T47D (cell line): ENCODE results near the gene DDX6.

ENCODE experiments used
- DNase-seq, 2 experiments: peaks; one replicate each; pipeline versions ENCODE4 v3.0.0 to v3.0.0-alpha.2; 2011 to 2012; ENCODE audit warnings: low read depth in 1 of 2, low spot score in 1 of 2
- JUND ChIP-seq: IDR thresholded peaks from 2 replicates; pipeline ENCODE4 v1.6.1; 2012; ENCODE audit warnings: low read depth
- in situ Hi-C: cut with HindIII; loops from 2 replicates; pipeline ENCODE4 v1.10.0; 2016; ENCODE audit warnings: low sequenced_read_pairs, low pct_unique_long_range_greater_than_20kb

The DDX6 gene

DNA sequence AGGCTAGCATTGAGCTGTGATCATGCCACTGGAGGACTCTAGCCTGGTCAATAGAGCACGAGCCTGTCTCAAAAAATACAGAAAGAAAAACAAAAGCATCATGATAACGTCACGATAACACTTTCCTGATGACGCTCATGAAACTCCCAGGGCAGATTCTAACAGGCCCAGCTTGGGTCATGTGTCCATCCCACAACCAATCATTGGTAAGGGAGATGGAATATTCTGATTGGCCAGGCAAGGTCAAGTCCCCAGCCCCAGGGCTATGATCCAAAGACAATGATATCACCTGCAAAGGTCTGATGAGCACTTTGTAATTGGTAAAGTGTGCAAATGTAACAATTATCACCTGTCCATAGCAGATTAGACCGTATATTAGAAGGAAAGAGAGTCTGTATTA, 21.5 kb upstream of the DDX6 start:
- DNase-seq, result no peak
- in situ Hi-C loops, result no loop called here

GRCh38 chr11:118807800-118808778, 17.1 kb upstream of the DDX6 start:
- DNase-seq, result no peak
- in situ Hi-C loops, result no loop called here
- TF ChIP-seq JUND, result no peak

More for the DNA sequence above, 21.5 kb upstream of the DDX6 start:
- TF ChIP-seq JUND, result no peak

DNA sequence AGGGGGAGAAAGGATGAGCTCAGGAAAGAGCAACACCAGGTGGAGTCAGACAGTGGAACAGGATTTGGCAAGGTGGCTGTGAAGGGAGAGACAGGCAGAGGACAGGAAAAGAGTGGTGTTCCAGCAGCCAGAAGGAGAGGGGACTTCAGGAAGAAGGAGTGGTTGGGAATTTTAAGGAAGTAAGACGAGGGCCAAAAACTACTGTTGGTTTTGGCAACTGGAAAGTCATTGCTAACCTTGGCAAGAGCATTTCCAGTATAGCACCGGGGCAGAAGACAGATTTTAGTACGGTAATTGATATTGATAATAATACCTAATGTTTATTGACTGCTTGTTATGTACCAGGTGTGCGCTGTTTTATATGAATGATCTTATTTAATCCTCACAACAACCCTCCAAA, 15.4 kb upstream of the DDX6 start:
- peak in 1 of 2 experiments; percentile 21 for DNase-seq
- TF ChIP-seq JUND, result no peak
- in situ Hi-C loops, result no loop called here

- no peak for TF ChIP-seq JUND
- no peak for DNase-seq
- in situ Hi-C loops, result no loop called here
Measured at GRCh38 chr11:118804094-118804493, 13.1 kb upstream of the DDX6 start.

DNA sequence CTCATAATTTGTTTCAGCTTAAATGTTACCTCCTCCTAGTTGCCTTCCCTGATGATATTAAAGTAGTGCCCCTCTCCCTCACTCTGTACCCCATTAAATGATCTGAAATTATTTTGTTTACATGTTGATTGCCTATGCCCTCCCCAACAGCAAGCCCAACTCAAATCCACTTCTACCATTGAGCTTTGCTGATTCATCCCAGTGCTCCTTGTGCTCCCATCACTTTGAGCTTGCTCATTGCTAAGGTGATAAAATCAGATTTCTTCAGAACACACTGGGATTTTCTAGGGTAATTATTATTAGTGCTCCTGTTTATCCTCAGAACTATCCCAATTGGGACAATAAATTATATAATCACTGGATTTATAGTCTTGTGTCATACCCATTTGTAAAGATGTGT, 8.4 kb upstream of the DDX6 start:
- no peak for DNase-seq
- TF ChIP-seq JUND, result no peak
- in situ Hi-C loops, result no loop called here

DNA sequence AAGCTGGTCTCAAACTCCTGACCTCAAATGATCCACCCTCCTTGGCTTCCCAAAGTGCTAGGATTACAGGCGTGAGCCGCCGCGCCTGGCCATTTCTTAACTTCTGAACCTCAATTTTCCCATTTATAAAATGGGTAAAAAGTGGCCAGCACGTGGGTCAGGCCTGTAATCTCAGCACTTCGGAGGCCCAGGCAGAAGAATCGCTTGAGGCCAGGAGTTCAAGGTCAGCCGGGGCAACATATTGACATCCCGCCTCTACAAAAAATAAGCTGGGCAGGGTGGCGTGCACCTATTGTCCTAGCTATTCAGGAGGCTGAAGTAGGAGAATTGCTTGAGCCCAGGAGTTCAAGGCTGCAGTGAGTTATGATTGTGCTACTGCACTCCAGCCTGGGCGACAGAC, 6.5 kb upstream of the DDX6 start:
- no peak for TF ChIP-seq JUND
- no peak for DNase-seq
- in situ Hi-C loops, result no loop called here

DNA sequence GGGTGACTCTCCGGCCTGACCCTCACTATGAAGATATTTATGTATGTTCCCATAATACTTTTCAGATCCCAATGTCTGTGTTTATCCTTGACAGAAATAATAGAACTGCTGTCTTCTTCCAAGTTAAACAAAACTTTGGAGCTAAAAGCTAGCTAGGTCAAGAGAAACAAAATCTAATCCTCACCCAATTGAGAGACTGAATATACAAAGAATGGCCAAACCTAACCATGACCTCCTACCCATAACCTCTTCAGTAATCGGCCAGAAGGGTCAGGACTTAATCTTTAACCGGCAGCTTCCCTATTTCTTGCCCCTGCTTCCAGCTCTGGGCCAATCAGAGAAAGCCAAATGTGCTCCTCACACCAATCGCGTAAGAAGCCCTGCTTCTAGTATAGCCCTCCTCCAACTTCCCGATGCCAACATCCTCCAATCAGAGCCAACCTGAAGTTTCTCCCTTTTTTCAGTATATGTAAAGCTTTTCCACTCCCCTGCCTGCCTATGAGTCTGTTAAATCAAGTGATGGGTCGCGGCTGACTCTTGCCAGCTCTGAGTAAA, 1.7 kb upstream of the DDX6 start:
- DNase-seq, result peak; percentile 45 to 74
- TF ChIP-seq JUND, result no peak
- in situ Hi-C loops, result no loop called here

- TF ChIP-seq JUND, result no peak
- DNase-seq, result peak in 1 of 2 experiments; percentile 12
- in situ Hi-C loops, result no loop called here
Measured at GRCh38 chr11:118791961-118792569, 1.1 kb upstream of the DDX6 start.

- DNase-seq, result peak in 1 of 2 experiments; percentile 44
- TF ChIP-seq JUND, result no peak
- in situ Hi-C loops, result no loop called here
Measured at GRCh38 chr11:118790357-118791110, 430 bp downstream of the DDX6 start.

DNA sequence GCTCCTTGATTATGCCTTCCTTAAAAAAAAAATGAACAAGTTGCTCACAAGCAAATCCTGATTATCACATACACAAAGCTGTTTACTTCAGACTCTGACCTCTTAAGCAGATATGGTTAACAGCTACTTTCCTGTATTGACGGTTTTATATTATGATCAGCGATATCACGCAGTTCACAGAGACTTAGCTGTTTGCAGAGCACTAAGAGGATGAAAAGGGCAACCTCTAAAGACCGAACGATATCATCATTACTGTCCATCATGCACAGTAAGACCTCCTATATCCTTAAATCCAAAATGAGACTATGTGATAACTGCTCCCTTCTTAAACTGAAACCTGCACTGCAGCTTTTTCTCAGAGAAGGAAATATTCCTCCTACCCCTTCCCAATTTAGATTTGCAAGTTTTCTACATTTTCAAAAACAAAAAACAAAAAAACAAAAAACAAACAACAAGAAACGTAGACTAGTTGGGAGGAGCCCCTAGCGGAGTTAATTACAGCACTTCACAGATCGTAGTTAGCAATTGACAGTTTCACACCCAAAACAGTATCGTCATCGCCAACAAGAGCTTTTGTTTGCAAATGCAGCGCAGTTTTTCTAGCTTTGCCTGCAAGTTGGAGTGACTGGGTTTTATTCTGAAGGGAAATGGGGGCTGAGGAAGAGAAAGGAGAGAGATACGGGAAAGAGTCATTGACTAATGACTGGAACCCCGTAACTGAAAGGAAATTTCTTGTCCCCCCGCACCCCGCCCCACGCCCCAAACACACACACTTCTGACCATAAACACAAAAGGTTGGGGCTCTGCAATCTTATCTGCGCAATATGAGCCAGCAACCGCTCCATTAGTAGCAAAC, 1.2 kb downstream of the DDX6 start:
- DNase-seq, result peak in 1 of 2 experiments; percentile 31
- in situ Hi-C loops, result no loop called here
- TF ChIP-seq JUND, result no peak

DNA sequence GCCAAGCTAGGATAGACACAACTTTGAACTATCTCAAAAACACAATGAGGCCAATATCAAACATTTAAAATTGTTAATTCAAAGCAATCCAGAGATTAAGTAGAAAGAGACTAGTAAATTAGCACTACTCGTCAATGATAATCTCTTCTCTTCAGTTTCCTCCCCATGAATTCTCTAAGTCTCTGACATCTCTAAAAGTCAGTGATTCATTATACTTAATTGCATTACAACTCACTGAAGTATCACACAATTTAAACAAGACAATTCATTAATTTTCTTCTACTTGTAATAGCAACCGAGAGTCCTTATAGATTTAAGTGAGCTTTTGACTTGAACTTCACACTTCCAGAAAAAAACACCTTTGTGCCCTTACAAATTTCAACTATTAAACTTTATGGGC, 4.3 kb downstream of the DDX6 start:
- in situ Hi-C loops, result no loop called here
- no peak for DNase-seq
- no peak for TF ChIP-seq JUND
